ENCODE results near the gene TRIM71.
A peak's percentile ranks its signal among the peaks of the same experiment; 100 is the strongest.
"Not testable (repeated sequence)": the region's sequence is repeated elsewhere in the genome, so short reads cannot be mapped to it uniquely, and the experiment has no call there.

The TRIM71 gene

GRCh38 chr3:32797776-32798175, 20.0 kb upstream of the TRIM71 start:
- Histone ChIP-seq H3K4me1 (ENCODE audit: control insufficient read depth, insufficient read depth, low read length) (peaks cover 9% of the 10 kb centered on the region), H3K9me3 (ENCODE audit: control insufficient read depth, insufficient read depth, low read length) (no peaks in the 10 kb centered on the region), H3K36me3 (ENCODE audit: control insufficient read depth, insufficient read depth, low read length) (no peaks in the 10 kb centered on the region), H3K9ac (ENCODE audit: low read depth, low read length) (no peak overlapping the region), H3K27me3 (ENCODE audit: control insufficient read depth, insufficient read depth, low read length) (no peaks in the 10 kb centered on the region), H3K4me3 (ENCODE audit: low read depth, low read length) (no peak overlapping the region), H3K27ac (ENCODE audit: low read depth, low read length) (no peak overlapping the region)

GRCh38 chr3:32801440-32801839, 16.4 kb upstream of the TRIM71 start:
- not testable (repeated sequence) for H3K4me3 ChIP-seq (ENCODE audit: low read depth, low read length); H3K27ac ChIP-seq (ENCODE audit: low read depth, low read length); H3K36me3 ChIP-seq (ENCODE audit: control insufficient read depth, insufficient read depth, low read length); H3K4me1 ChIP-seq (ENCODE audit: control insufficient read depth, insufficient read depth, low read length); H3K9me3 ChIP-seq (ENCODE audit: control insufficient read depth, insufficient read depth, low read length); H3K27me3 ChIP-seq (ENCODE audit: control insufficient read depth, insufficient read depth, low read length); H3K9ac ChIP-seq (ENCODE audit: low read depth, low read length)

GRCh38 chr3:32813180-32813579, 4.6 kb upstream of the TRIM71 start:
- Histone ChIP-seq H3K9ac (ENCODE audit: low read depth, low read length) (no peak overlapping the region), H3K27ac (ENCODE audit: low read depth, low read length) (peak overlapping the region; percentile 61), H3K27me3 (ENCODE audit: control insufficient read depth, insufficient read depth, low read length) (no peaks in the 10 kb centered on the region), H3K9me3 (ENCODE audit: control insufficient read depth, insufficient read depth, low read length) (no peaks in the 10 kb centered on the region), H3K4me1 (ENCODE audit: control insufficient read depth, insufficient read depth, low read length) (peaks cover 32% of the 10 kb centered on the region), H3K4me3 (ENCODE audit: low read depth, low read length) (no peak overlapping the region), H3K36me3 (ENCODE audit: control insufficient read depth, insufficient read depth, low read length) (peaks cover 3% of the 10 kb centered on the region; the same call in 1 of the 2 replicates)

GRCh38 chr3:32814361-32814760, 3.4 kb upstream of the TRIM71 start:
- peak overlapping the region; percentile 71 for H3K4me3 ChIP-seq (ENCODE audit: low read depth, low read length)
- H3K27ac ChIP-seq (ENCODE audit: low read depth, low read length): peak overlapping the region; percentile 100
- H3K27me3 ChIP-seq (ENCODE audit: control insufficient read depth, insufficient read depth, low read length): no peaks in the 10 kb centered on the region
- H3K36me3 ChIP-seq (ENCODE audit: control insufficient read depth, insufficient read depth, low read length): peaks cover 13% of the 10 kb centered on the region
- H3K4me1 ChIP-seq (ENCODE audit: control insufficient read depth, insufficient read depth, low read length): peaks cover 32% of the 10 kb centered on the region
- no peaks in the 10 kb centered on the region for H3K9me3 ChIP-seq (ENCODE audit: control insufficient read depth, insufficient read depth, low read length)
- no peak overlapping the region for H3K9ac ChIP-seq (ENCODE audit: low read depth, low read length)

GRCh38 chr3:32815841-32816438, 1.9 kb upstream of the TRIM71 start:
- Histone ChIP-seq H3K27me3 (ENCODE audit: control insufficient read depth, insufficient read depth, low read length) (no peaks in the 10 kb centered on the region), H3K9ac (ENCODE audit: low read depth, low read length) (peak overlapping the region; percentile 64), H3K4me1 (ENCODE audit: control insufficient read depth, insufficient read depth, low read length) (peaks cover 32% of the 10 kb centered on the region), H3K9me3 (ENCODE audit: control insufficient read depth, insufficient read depth, low read length) (no peaks in the 10 kb centered on the region), H3K4me3 (ENCODE audit: low read depth, low read length) (peak overlapping the region; percentile 71), H3K36me3 (ENCODE audit: control insufficient read depth, insufficient read depth, low read length) (peaks cover 28% of the 10 kb centered on the region), H3K27ac (ENCODE audit: low read depth, low read length) (peak overlapping the region; percentile 100)

GRCh38 chr3:32816439-32817256, 1.1 kb upstream of the TRIM71 start:
- Histone ChIP-seq H3K9ac (ENCODE audit: low read depth, low read length) (peak overlapping the region; percentile 97), H3K36me3 (ENCODE audit: control insufficient read depth, insufficient read depth, low read length) (peaks cover 35% of the 10 kb centered on the region), H3K27ac (ENCODE audit: low read depth, low read length) (peak overlapping the region; percentile 100), H3K9me3 (ENCODE audit: control insufficient read depth, insufficient read depth, low read length) (no peaks in the 10 kb centered on the region), H3K4me1 (ENCODE audit: control insufficient read depth, insufficient read depth, low read length) (peaks cover 32% of the 10 kb centered on the region), H3K27me3 (ENCODE audit: control insufficient read depth, insufficient read depth, low read length) (no peaks in the 10 kb centered on the region), H3K4me3 (ENCODE audit: low read depth, low read length) (peak overlapping the region; percentile 91)

- no peaks in the 10 kb centered on the region for H3K27me3 ChIP-seq (ENCODE audit: control insufficient read depth, insufficient read depth, low read length)
- peaks cover 40% of the 10 kb centered on the region for H3K36me3 ChIP-seq (ENCODE audit: control insufficient read depth, insufficient read depth, low read length)
- no peaks in the 10 kb centered on the region for H3K9me3 ChIP-seq (ENCODE audit: control insufficient read depth, insufficient read depth, low read length)
- H3K9ac ChIP-seq (ENCODE audit: low read depth, low read length): peak overlapping the region; percentile 97
- H3K4me1 ChIP-seq (ENCODE audit: control insufficient read depth, insufficient read depth, low read length): peaks cover 32% of the 10 kb centered on the region
- H3K4me3 ChIP-seq (ENCODE audit: low read depth, low read length): peak overlapping the region; percentile 91
- H3K27ac ChIP-seq (ENCODE audit: low read depth, low read length): peak overlapping the region; percentile 100
Observed at GRCh38 chr3:32817257-32817557, 590 bp upstream of the TRIM71 start.

GRCh38 chr3:32818229-32818969, 602 bp downstream of the TRIM71 start:
- Histone ChIP-seq H3K27me3 (ENCODE audit: control insufficient read depth, insufficient read depth, low read length) (no peaks in the 10 kb centered on the region), H3K27ac (ENCODE audit: low read depth, low read length) (peak overlapping the region; percentile 100), H3K36me3 (ENCODE audit: control insufficient read depth, insufficient read depth, low read length) (peaks cover 52% of the 10 kb centered on the region), H3K9ac (ENCODE audit: low read depth, low read length) (peak overlapping the region; percentile 97), H3K9me3 (ENCODE audit: control insufficient read depth, insufficient read depth, low read length) (no peaks in the 10 kb centered on the region), H3K4me3 (ENCODE audit: low read depth, low read length) (peak overlapping the region; percentile 91), H3K4me1 (ENCODE audit: control insufficient read depth, insufficient read depth, low read length) (peaks cover 30% of the 10 kb centered on the region)

GRCh38 chr3:32818970-32819511, 1.2 kb downstream of the TRIM71 start:
- no peaks in the 10 kb centered on the region for H3K9me3 ChIP-seq (ENCODE audit: control insufficient read depth, insufficient read depth, low read length)
- peak overlapping the region; percentile 97 for H3K9ac ChIP-seq (ENCODE audit: low read depth, low read length)
- H3K4me1 ChIP-seq (ENCODE audit: control insufficient read depth, insufficient read depth, low read length): peaks cover 27% of the 10 kb centered on the region
- H3K4me3 ChIP-seq (ENCODE audit: low read depth, low read length): peak overlapping the region; percentile 91
- peaks cover 55% of the 10 kb centered on the region for H3K36me3 ChIP-seq (ENCODE audit: control insufficient read depth, insufficient read depth, low read length)
- H3K27ac ChIP-seq (ENCODE audit: low read depth, low read length): peak overlapping the region; percentile 100
- H3K27me3 ChIP-seq (ENCODE audit: control insufficient read depth, insufficient read depth, low read length): no peaks in the 10 kb centered on the region

- H3K9ac ChIP-seq (ENCODE audit: low read depth, low read length): peak overlapping the region; percentile 97
- H3K4me3 ChIP-seq (ENCODE audit: low read depth, low read length): peak overlapping the region; percentile 91
- peaks cover 27% of the 10 kb centered on the region for H3K4me1 ChIP-seq (ENCODE audit: control insufficient read depth, insufficient read depth, low read length)
- no peaks in the 10 kb centered on the region for H3K27me3 ChIP-seq (ENCODE audit: control insufficient read depth, insufficient read depth, low read length)
- no peaks in the 10 kb centered on the region for H3K9me3 ChIP-seq (ENCODE audit: control insufficient read depth, insufficient read depth, low read length)
- peak overlapping the region; percentile 100 for H3K27ac ChIP-seq (ENCODE audit: low read depth, low read length)
- peaks cover 59% of the 10 kb centered on the region for H3K36me3 ChIP-seq (ENCODE audit: control insufficient read depth, insufficient read depth, low read length)
Observed at GRCh38 chr3:32819551-32820348, 2.0 kb downstream of the TRIM71 start.

All from HUES48 (cell line).